Measurements from ENCODE around the gene TBX19. TPM values are rescaled to one million over a fixed set of nuclear protein-coding genes. Genes with fewer than 3 reads are reported as not detected.

TBX19 gene
- polyA plus RNA-seq, 2 of the 4 experiments (the other 2 are of a cell fraction), result 0.98 to 1.7 TPM

DNA sequence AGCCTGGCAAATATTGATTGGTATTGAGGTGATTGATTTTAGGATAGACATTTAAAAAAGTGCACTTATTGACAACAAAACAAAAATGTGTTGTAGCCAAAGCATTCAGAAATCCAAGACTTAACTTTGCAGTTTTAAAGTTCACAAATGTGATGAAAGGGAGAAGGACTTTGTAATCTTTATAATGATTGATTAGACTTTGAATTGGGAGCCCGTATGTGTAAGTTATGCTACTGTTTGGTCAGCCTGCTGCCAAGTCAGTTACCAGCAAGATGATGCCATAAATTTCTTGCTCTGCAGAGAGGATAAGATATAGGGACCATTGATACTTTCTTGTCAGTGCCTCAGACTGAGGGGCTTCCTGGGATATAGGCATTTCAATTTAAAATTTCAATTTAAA is 39.5 kb downstream of the TBX19 start (continued):
- TF ChIP-seq ZSCAN20 (CRISPR knock-in tag; IDR thresholded peaks at IDR 0.05), result no peak

DNA sequence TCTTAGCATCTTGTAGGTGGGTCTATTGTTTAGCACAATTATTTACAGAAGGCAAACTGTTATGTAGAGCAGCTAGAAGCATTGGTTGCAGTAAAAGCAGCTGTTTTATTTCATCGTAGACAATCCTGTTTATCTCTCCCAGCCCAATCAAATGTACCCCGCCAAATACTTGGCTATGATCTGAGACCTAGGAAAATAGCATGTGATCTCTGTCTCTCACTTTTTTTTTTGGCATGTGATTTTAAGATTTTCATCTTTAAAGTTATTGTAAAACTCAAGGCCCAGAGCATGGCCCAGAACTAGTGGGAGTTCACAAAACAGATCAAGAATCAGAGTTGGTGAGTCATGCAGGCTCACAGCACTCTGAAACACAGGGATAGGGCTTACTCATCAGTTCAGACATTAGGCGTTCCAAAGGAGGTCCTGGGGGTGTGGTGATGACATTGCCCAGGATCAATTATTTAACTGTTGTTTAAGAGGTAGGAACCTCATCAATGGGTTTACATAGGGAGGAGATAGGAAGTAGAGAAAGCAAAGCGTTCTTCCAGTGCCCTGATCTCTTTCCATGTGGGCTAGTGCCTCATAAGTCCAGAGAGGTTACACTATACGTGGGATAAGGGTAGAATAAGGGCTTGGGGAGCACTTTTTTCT is 40.2 kb downstream of the TBX19 start:
- peak; percentile 95 to 96 for ATAC-seq
- H3K9me3 ChIP-seq, result peaks cover 4% of the 10 kb centered on the region; the same call in 1 of the 3 replicates
- H3K4me3 ChIP-seq, result no peak overlapping the region
- 47% methylated on average over 5 of the region's 5 CpGs for WGBS (ENCODE audit: missing lambda C conversion rate)
- H3K4me1 ChIP-seq, result peaks cover 17% of the 10 kb centered on the region
- no peak for TF ChIP-seq CTCF (IDR thresholded peaks at IDR 0.05)
- no peak for TF ChIP-seq CHD2 (IDR thresholded peaks at IDR 0.05; ENCODE audit: low read length, partially characterized antibody)
- no peak for TF ChIP-seq BHLHE40 (IDR thresholded peaks at IDR 0.05; ENCODE audit: low read depth, low read length)
- TF ChIP-seq KDM5A (IDR thresholded peaks at IDR 0.05), result no peak
- no peak for TF ChIP-seq CBX2 (IDR thresholded peaks at IDR 0.05; ENCODE audit: borderline replicate concordance, low read depth)
- peak; percentile 67 for TF ChIP-seq MAFK (IDR thresholded peaks at IDR 0.05; ENCODE audit: partially characterized antibody)
- TF ChIP-seq FOSL2 (IDR thresholded peaks at IDR 0.05), result peak; percentile 65; the same call in 1 of the 2 replicates
- TF ChIP-seq FOSL2 (CRISPR knock-in tag; IDR thresholded peaks at IDR 0.05), result peak; percentile 86
- TF ChIP-seq, protein P1, sequence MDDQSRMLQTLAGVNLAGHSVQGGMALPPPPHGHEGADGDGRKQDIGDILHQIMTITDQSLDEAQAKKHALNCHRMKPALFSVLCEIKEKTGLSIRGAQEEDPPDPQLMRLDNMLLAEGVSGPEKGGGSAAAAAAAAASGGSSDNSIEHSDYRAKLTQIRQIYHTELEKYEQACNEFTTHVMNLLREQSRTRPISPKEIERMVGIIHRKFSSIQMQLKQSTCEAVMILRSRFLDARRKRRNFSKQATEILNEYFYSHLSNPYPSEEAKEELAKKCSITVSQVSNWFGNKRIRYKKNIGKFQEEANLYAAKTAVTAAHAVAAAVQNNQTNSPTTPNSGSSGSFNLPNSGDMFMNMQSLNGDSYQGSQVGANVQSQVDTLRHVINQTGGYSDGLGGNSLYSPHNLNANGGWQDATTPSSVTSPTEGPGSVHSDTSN (IDR thresholded peaks at IDR 0.05), result no peak
- TF ChIP-seq JUNB (IDR thresholded peaks at IDR 0.05), result peak; percentile 40
- peak overlapping the region; percentile 41 to 65 for H3K27ac ChIP-seq
- CTCF ChIA-PET, result interaction anchor here (0.9 to 1.1 kb wide), 2 partner anchors 22 to 237 kb away, joined by 3 to 7 read pairs; no protein-coding TSS in a partner anchor
- FAIRE-seq, result peak; percentile 51
- H3K4me2 ChIP-seq, result peak overlapping the region; percentile 42
- POLR2A ChIA-PET, result interaction anchor here (0.7 kb wide), 1 partner anchor 95 kb away, joined by 4 read pairs; the partner anchor contains the start of gene SFT2D2
- peak; percentile 61 to 67 for DNase-seq (ENCODE audit: low read depth in 1 of 2, low spot score in 1 of 2)

GRCh38 chr1:168321945-168322344 is 41.3 kb downstream of the TBX19 start:
- Histone ChIP-seq H3K27ac (no peak overlapping the region; a peak in 2 of 6 replicates), H3K9me3 (peaks cover 4% of the 10 kb centered on the region; the same call in 1 of the 3 replicates), H3K4me2 (no peak overlapping the region), H3K4me1 (peaks cover 17% of the 10 kb centered on the region), H3K4me3 (no peak overlapping the region)
- WGBS (ENCODE audit: missing lambda C conversion rate), result 2% methylated on average over 1 of the region's 1 CpG
- ChIA-PET POLR2A (interaction anchor here (0.7 kb wide), 1 partner anchor 96 kb away, joined by 4 read pairs; the partner anchor contains the start of gene SFT2D2), CTCF (interaction anchor here (0.5 to 1.2 kb wide), 6 partner anchors 21 to 1382 kb away, joined by 3 to 7 read pairs (median 4); no protein-coding TSS in a partner anchor)
- TF ChIP-seq SMC3 (IDR thresholded peaks at IDR 0.05) (peak; percentile 43; the same call in 1 of the 3 replicates), CTCF (IDR thresholded peaks at IDR 0.05) (peak; percentile 44; the same call in 2 of the 3 replicates), RAD21 (conservative IDR thresholded peaks at IDR 0.05 in 1 of 2, IDR thresholded peaks at IDR 0.05 in 1 of 2) (peak; percentile 57 to 67), NR3C1 (IDR thresholded peaks at IDR 0.05) (no peak), ESRRA (IDR thresholded peaks at IDR 0.05; ENCODE audit: borderline replicate concordance, low read length) (no peak)
- TF ChIP-seq, protein P2, sequence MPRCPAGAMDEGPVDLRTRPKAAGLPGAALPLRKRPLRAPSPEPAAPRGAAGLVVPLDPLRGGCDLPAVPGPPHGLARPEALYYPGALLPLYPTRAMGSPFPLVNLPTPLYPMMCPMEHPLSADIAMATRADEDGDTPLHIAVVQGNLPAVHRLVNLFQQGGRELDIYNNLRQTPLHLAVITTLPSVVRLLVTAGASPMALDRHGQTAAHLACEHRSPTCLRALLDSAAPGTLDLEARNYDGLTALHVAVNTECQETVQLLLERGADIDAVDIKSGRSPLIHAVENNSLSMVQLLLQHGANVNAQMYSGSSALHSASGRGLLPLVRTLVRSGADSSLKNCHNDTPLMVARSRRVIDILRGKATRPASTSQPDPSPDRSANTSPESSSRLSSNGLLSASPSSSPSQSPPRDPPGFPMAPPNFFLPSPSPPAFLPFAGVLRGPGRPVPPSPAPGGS (IDR thresholded peaks at IDR 0.05), result no peak
- TF ChIP-seq, protein P3, sequence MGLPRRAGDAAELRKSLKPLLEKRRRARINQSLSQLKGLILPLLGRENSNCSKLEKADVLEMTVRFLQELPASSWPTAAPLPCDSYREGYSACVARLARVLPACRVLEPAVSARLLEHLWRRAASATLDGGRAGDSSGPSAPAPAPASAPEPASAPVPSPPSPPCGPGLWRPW (IDR thresholded peaks at IDR 0.05), result no peak
- TF ChIP-seq, protein P1 (IDR thresholded peaks at IDR 0.05), result no peak
- DNase-seq (ENCODE audit: low read depth in 1 of 2, low spot score in 1 of 2) (peak in 1 of 2 experiments; percentile 62), ATAC-seq (peak; percentile 76 to 91; a peak in 5 of 6 replicates), FAIRE-seq (no peak)
